Mucosa of stomach (tissue), 1 donor: ENCODE data around the gene PTPRA.
"Not testable (repeated sequence)": the region's sequence is repeated elsewhere in the genome, so short reads cannot be mapped to it uniquely, and the experiment has no call there.

Experiments
- H3K27me3 ChIP-seq: one replicate; pipeline ENCODE4 v1.7.0; 2013; ENCODE audit warnings: mild to moderate bottlenecking, low read length; ENCODE audit not compliant: control insufficient read depth, insufficient read depth
- H3K36me3 ChIP-seq: one replicate; pipeline ENCODE4 v1.7.0; 2013; ENCODE audit warnings: low read length; ENCODE audit not compliant: control insufficient read depth, insufficient read depth
- H3K4me1 ChIP-seq: one replicate; pipeline ENCODE4 v1.7.0; 2013; ENCODE audit warnings: mild to moderate bottlenecking, low read length; ENCODE audit not compliant: control insufficient read depth, insufficient read depth
- H3K4me3 ChIP-seq: one replicate; pipeline ENCODE4 v1.7.0; 2013; ENCODE audit warnings: low read length
- H3K9ac ChIP-seq: one replicate; pipeline ENCODE4 v1.7.0; 2013; ENCODE audit warnings: mild to moderate bottlenecking, low read length, moderate library complexity
- H3K9me3 ChIP-seq: one replicate; pipeline ENCODE4 v1.7.0; 2013; ENCODE audit warnings: mild to moderate bottlenecking, low read length, moderate library complexity; ENCODE audit not compliant: control insufficient read depth
- donor health status: Pancreatic carcinoma.

Gene PTPRA

DNA sequence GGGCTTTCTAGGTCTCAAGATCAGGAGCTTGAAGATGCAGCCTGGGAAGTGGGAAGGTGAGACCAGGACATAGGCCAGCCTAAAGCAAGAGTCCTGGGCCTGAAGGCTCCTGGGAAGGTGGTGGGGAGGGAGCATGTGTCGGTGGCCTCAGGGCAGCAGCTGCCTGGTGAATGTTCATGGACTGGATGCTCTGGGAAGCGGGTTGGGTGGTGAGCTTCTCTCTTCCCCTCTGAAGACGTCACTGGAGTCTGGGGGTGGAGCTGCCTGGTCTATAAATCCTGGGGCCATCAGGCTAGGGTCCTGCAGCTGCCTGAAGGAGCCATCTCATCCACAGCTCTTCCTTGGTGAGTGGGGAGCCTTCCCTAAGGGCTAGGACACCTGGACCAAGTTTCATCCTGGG, 170.0 kb downstream of the PTPRA start, which contains the start of gene GNRH2:
GNRH2 (plus strand) TSS at position 301 of the 400 bp plus-strand sequence. CDS start 793 bp downstream, outside the sequence.
- Histone ChIP-seq H3K36me3 (peaks cover 9% of the 10 kb centered on the region), H3K4me3 (no peak within 1 kb of the TSS), H3K9ac (no peak within 1 kb of the TSS), H3K4me1 (peaks cover 18% of the 10 kb centered on the region), H3K27me3 (no peaks in the 10 kb centered on the region), H3K9me3 (no peaks in the 10 kb centered on the region)

DNA sequence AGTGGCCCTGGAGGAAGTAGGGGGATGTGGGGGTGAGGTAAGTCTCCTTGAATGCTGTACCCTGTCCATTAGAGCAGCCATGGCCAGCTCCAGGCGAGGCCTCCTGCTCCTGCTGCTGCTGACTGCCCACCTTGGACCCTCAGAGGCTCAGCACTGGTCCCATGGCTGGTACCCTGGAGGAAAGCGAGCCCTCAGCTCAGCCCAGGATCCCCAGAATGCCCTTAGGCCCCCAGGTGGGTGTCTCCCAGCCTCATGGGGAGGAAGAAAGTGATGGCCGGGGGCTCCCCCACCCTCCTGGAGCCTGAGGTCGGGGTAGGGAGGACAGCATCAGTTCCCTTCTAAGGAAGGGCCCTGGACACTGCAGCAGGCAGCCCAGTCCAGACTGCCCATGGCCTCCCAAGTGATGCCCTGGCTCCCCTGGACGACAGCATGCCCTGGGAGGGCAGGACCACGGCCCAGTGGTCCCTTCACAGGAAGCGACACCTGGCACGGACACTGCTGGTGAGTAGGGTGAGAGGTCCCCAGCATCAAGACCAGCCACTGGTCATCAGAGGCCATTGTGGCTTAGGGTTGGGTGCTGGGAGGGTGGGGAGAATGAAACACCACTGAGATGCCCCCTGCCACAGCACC, 171.2 kb downstream of the PTPRA start:
- Histone ChIP-seq H3K27me3 (no peaks in the 10 kb centered on the region), H3K9me3 (no peaks in the 10 kb centered on the region), H3K9ac (no peak overlapping the region), H3K4me3 (no peak overlapping the region), H3K36me3 (peaks cover 9% of the 10 kb centered on the region), H3K4me1 (peaks cover 19% of the 10 kb centered on the region)

DNA sequence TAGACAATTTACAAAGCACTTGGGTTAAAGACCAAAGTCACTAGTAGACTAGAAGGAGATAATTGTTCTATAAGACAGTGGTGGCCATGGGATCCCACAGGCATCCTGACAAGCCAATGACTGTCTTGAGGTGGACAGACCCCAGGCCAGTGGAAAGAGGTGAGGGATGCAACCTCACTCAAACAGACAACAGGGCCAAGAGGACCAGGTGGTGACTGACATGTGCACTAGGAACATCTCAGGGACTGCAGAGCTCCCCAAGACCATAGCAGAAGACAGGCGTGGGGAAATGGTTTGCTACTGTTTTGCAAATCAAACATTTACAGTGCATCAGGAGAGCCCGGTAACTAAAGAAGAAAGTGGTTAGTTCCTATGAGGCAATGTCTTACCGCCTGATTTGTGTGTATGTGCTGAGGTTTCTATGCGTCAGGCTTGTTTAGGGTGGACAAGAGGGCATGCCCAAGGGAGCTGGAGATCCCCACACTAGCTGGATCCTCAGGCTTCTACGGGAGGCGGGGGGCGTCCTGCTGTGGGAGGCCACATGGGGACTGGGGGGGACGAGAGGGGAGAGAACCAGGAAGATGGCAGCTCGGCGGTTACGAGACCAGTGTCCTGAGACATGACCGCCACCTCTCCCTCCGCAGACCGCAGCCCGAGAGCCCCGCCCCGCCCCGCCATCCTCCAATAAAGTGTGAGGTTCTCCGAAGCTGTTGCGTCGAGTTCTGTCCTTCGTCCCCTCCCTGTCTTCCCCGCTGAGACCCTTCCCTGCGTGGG, 171.9 kb downstream of the PTPRA start:
- peaks cover 9% of the 10 kb centered on the region for H3K36me3 ChIP-seq
- H3K9me3 ChIP-seq, result no peaks in the 10 kb centered on the region
- peak overlapping the region; percentile 70 for H3K9ac ChIP-seq
- H3K4me3 ChIP-seq, result peak overlapping the region; percentile 79
- H3K27me3 ChIP-seq, result no peaks in the 10 kb centered on the region
- peaks cover 19% of the 10 kb centered on the region for H3K4me1 ChIP-seq

DNA sequence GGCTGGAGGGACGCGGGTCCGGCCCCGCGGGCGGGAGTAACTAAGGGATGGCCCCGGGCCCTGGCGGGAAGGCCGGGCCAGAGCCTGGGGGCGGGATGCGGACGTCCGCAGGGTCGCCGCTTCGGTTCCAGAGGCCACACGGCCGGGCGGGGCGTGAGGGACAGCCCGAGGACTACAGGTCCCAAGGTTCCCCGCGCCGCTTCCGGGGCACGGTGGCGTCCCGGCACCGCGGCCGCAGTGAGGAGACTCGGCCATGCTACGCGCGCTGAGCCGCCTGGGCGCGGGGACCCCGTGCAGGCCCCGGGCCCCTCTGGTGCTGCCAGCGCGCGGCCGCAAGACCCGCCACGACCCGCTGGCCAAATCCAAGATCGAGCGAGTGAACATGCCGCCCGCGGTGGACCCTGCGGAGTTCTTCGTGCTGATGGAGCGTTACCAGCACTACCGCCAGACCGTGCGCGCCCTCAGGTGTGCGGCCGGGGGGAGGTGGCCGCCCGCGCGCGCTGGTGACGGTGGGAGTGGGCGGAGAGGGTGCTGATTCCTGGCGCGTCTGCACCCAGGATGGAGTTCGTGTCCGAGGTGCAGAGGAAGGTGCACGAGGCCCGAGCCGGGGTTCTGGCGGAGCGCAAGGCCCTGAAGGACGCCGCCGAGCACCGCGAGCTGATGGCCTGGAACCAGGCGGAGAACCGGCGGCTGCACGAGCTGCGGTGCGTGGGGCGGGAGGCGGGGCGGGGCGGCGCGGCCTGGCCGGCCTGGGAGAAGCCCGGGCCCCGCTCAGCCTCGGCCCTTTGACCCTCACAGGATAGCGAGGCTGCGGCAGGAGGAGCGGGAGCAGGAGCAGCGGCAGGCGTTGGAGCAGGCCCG, 172.8 kb downstream of the PTPRA start, which contains the start of gene MRPS26:
MRPS26 (plus strand) TSS at position 237 of the 861 bp plus-strand sequence; CDS start at position 254, 17 bp downstream.
- Histone ChIP-seq H3K4me3 (peak within 1 kb of the TSS; percentile 79), H3K36me3 (peaks cover 9% of the 10 kb centered on the region), H3K27me3 (no peaks in the 10 kb centered on the region), H3K9ac (peak within 1 kb of the TSS; percentile 70), H3K9me3 (no peaks in the 10 kb centered on the region), H3K4me1 (peaks cover 19% of the 10 kb centered on the region)

DNA sequence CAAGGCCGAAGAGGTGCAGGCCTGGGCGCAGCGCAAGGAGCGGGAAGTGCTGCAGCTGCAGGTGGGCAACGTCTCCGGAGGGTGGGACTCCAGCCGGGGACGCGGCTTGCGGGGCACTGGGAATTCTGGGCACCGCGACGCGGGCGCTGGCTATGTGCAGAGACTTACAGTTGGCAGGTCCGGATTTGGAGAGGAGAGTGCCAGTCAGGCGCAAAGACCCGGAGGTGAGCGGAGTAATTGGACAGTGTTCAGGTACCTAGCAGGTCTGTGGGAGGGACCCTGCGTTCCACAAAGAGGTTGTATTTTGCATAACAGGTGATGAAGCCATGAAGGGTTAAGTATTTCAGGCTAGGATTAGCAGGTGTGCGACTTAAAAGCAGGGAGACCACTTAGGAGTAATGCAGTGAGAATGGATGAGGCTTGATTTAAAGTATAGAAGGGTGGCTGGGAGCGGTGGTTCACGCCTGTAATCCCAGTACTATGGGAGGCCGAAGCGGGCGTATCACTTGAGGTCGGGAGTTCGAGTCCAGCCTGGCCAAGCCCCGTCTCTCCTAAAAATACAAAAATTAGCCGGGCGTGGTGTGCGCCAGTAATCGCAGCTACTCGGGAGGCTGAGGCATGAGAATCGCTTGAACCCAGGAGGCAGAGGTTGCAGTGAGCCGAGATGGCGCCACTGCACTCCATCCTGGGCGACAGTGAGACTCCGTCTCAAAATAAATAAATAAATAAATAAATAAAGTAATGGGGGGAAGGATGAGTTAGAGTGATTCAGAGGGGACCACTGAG, 173.6 kb downstream of the PTPRA start:
- Histone ChIP-seq H3K36me3 (peaks cover 9% of the 10 kb centered on the region), H3K27me3 (no peaks in the 10 kb centered on the region), H3K9me3 (no peaks in the 10 kb centered on the region)

DNA sequence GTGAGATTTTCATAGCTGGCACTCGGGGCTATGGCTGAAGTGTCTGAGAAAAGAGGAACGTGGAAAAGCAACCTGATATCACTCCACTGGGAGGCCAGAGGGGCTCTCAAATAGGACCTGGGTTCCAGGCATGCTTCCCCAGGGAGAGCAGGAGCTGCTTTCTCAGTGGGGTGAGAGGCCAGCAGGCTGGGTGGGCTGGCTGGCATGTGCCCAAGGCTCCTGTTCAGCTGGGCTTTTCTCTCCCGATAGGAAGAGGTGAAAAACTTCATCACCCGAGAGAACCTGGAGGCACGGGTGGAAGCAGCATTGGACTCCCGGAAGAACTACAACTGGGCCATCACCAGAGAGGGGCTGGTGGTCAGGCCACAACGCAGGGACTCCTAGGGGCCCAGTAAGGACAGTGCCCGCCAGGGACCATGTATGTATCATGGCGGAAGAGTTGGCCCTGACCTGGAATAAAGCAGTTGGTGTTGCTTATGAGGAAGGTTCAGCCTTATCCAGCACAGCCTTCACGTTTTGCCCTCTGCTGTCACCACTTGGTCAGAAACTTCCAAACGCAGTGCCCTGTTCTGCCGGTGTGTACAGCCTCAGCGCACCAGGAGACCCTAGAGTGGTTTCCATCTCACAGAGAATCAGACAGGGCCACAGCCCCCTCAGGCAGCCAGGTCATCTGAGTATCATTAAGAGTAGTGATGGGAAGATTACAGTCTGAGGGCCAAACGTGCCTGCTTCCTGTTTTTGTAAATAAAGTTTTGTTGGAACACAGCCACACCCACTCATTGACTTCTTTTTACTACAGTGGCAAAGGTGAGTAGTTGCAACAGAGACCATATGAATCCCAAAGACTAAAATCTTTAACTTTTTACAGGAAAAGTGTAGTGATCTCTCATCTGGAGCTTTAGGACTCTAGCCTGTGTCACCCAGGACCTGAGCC, 174.5 kb downstream of the PTPRA start:
- peaks cover 13% of the 10 kb centered on the region for H3K4me1 ChIP-seq
- H3K9ac ChIP-seq, result no peak overlapping the region
- no peaks in the 10 kb centered on the region for H3K9me3 ChIP-seq
- H3K36me3 ChIP-seq, result peaks cover 9% of the 10 kb centered on the region
- H3K27me3 ChIP-seq, result no peaks in the 10 kb centered on the region
- no peak overlapping the region for H3K4me3 ChIP-seq

More for the DNA sequence above, 173.6 kb downstream of the PTPRA start:
- H3K9ac ChIP-seq, result peak overlapping the region; percentile 70
- peaks cover 15% of the 10 kb centered on the region for H3K4me1 ChIP-seq
- H3K4me3 ChIP-seq, result peak overlapping the region; percentile 79

DNA sequence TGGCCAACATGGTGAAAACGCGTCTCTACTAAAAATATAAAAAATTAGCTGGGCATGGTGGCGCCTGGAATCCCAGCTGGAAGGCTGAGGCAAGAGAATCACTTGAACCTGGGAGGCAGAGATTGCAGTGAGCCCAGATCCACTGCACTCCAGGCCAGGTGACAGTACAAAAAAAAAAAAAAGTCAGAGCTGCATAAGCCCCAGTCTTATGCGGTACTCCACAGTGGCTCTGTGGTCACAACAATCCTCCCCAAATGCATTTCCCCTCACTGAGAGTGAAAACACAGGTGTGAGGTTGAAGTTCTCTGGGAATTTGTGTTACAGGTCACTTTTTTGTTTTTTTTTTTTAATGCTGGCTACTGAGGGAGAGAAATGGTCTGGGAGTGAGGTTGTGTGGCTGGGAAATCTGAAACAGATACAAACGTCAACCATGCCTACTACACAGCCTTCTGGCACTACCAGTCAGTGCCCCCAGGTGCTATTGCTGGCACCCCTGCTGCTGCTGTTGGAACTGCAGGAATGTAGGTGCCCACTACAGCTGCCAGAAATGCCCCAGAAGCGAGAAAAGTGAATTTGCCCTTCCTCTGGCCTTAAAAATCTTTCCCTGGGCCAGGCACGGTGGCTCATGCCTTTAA, 178.2 kb downstream of the PTPRA start:
- Histone ChIP-seq H3K9ac (no peak overlapping the region), H3K36me3 (peaks cover 9% of the 10 kb centered on the region), H3K9me3 (no peaks in the 10 kb centered on the region), H3K27me3 (no peaks in the 10 kb centered on the region), H3K4me1 (peaks cover 13% of the 10 kb centered on the region), H3K4me3 (no peak overlapping the region)

DNA sequence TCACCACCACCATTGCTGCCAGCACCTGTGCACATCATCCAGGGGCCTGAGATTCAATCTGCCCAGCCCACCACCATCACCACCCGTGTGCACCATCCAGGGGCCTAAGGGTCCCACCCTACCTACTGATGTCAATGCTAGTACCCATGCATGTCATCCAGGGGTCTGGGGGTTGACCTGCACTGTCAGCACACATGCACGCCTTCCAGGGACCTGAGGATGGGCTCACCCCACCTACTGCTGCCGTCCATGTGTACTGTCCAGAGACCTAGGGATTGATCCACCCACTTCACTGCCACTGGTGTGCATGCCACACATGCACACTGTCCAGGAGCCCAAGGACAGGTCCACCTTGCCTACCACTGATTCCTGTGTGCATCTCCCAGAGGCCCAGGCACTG, 186.2 kb downstream of the PTPRA start:
- Histone ChIP-seq H3K36me3 (no peaks in the 10 kb centered on the region), H3K9ac (no peak overlapping the region), H3K4me1 (no peaks in the 10 kb centered on the region), H3K9me3 (no peaks in the 10 kb centered on the region), H3K27me3 (no peaks in the 10 kb centered on the region), H3K4me3 (no peak overlapping the region)

DNA sequence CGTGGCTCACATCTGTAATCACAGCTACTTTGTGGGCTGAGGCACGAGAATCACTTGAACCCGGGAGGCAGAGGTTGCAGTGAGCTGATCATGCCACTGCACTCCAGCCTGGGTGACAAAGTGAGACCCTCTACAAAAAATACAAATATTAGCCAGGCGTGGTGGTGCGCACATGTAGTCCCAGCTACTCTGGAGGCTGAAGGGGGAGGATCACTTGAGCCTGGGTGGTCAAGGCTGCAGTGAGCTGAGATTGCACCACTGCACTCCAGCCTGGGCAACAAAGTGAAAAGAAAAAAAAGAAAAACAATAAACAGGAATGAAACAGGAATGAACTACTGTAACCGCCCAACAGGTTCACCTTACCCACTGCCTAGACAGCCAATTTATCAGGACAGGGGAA, 190.8 kb downstream of the PTPRA start:
- not testable (repeated sequence) for H3K9ac ChIP-seq, H3K4me1 ChIP-seq, H3K36me3 ChIP-seq, H3K9me3 ChIP-seq, H3K27me3 ChIP-seq, H3K4me3 ChIP-seq

DNA sequence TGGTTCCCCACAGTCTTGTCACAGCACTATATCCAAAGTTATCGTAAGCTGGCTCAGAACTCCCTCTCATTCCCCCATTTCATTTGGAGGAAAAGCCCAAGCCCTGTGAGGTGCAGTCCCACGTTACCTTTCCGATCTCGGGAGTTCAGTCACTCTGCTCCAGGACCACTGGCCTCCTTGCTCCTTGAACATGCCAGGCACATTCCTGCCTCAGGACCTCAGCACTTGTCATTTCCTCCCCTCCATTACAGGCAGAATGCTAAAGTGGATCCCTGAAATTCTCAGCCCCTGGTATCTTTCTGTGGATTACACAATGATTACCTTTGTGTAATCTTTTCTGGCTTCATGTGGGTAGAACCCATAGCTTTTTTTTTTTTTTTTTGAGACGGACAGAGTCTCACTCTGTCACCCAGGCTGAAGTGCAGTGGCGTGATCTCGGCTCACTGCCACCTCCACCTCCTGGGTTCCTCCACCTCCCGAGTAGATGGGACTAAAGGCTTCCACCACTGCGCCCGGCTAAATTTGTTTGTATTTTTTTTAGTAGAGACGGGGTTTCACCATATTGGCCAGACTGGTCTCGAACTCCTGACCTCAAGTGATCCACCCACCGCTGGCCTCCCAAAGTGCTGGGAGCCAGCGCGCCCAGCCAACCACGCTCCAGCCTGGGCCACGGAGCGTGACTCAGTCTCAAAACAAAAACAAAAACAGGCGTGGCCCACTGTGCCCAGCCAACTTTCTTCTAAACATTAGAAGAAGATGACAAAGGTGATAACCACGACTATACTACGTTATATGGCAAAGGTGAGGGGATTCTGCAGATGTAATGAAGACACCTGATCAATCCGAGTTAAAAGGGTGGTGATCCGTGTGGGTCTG, 194.1 kb downstream of the PTPRA start:
- Histone ChIP-seq H3K36me3 (no peaks in the 10 kb centered on the region), H3K9ac (no peak overlapping the region), H3K4me1 (peaks cover 9% of the 10 kb centered on the region), H3K9me3 (no peaks in the 10 kb centered on the region), H3K4me3 (no peak overlapping the region), H3K27me3 (peaks cover 9% of the 10 kb centered on the region)
